HL-60 (cell line): ENCODE results near the gene KRTAP5-6.
"Not testable (repeated sequence)": the region's sequence is repeated elsewhere in the genome, so short reads cannot be mapped to it uniquely, and the experiment has no call there.

ENCODE experiments used
- GABPA ChIP-seq: IDR thresholded peaks from 2 replicates; pipeline ENCODE4 v1.6.1; 2012; ENCODE audit warnings: low read depth
- POLR2AphosphoS5 ChIP-seq: IDR thresholded peaks from 2 replicates; pipeline ENCODE4 v1.6.1; 2012; ENCODE audit warnings: low read depth
- REST ChIP-seq: IDR thresholded peaks from 2 replicates; pipeline ENCODE4 v1.6.1; 2012; ENCODE audit warnings: low read depth; ENCODE audit not compliant: insufficient replicate concordance
- TF ChIP-seq, protein P1 (sequence below): IDR thresholded peaks from one replicate; pipeline ENCODE4 v1.5.1; 2011; ENCODE audit warnings: low read length, control low read depth, inconsistent platforms; ENCODE audit not compliant: insufficient read depth

DNA sequence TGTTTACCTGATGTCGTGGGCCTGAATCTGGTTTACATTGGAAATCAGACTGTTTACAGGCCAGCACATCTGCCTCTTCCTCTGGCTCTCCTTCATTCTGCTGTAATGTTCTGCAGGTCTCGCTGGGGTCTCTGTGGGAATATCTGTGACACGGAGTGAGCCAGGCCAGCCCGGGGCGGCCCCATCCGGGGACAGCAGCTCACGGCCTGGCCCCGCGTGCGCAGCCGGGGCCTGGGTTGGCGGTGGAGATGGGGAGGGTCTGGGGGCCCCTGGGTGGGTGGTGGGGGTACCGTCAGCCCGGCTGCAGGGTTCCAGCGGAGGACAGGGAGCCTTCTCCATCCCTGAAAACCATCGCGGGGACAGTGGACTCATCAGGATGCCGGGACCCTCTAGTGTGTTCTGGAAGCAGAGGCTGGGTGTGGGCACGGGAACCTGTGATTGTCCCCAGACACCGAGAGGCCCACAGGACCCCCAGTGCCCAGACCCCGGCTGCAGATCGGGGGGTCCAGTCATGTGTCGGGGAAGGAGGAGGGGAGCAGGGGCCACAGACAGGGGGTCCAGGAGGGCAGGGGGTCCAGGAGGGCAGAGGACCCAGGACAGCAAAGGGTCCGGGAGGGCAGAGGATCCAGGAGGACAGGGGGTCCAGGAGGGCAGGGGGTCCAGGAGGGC is 13.0 kb upstream of the KRTAP5-6 start:
- TF ChIP-seq, protein P1, sequence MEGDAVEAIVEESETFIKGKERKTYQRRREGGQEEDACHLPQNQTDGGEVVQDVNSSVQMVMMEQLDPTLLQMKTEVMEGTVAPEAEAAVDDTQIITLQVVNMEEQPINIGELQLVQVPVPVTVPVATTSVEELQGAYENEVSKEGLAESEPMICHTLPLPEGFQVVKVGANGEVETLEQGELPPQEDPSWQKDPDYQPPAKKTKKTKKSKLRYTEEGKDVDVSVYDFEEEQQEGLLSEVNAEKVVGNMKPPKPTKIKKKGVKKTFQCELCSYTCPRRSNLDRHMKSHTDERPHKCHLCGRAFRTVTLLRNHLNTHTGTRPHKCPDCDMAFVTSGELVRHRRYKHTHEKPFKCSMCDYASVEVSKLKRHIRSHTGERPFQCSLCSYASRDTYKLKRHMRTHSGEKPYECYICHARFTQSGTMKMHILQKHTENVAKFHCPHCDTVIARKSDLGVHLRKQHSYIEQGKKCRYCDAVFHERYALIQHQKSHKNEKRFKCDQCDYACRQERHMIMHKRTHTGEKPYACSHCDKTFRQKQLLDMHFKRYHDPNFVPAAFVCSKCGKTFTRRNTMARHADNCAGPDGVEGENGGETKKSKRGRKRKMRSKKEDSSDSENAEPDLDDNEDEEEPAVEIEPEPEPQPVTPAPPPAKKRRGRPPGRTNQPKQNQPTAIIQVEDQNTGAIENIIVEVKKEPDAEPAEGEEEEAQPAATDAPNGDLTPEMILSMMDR = not testable (repeated sequence)
- not testable (repeated sequence) for TF ChIP-seq POLR2AphosphoS5, GABPA, REST
